Measurements from ENCODE around the gene TENM4. TPM values are rescaled to one million over a fixed set of nuclear protein-coding genes. Genes with fewer than 3 reads are reported as not detected.

TENM4 gene
- total RNA-seq, 2 experiments from 2014 or later, result not detected

DNA sequence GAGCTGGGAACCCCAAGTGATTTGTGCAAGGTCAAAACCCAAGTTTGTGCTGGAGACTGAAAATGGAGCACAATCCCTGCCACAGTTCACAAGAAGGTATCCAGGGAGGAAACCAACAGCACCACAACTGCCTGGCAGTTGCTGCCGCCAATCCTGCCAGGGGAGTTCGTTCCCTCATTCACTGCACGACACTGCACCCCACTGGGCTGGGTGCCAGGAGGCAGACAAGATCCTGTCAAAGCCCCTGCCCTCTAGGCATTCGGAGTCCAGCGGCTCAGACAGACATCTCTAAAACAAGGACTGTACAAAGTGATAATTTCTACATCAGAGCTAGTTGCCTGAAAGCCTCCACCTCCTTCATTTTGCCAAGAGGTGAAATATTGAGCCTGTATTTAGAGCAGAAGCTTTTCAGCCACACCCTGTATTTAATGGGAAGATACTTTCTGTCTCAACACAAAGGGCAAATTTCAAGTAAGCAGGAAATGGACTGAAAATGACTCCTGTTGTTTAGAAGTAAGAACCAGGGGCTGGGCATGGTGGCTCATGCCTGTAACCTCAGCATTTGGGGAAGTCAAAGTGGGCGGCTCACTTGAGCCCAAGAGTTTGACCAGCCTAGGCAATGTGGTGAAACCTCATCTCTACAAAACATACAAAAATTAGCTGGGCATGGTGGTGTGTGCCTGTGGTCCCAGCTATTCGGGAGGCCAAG lies 588.8 kb downstream of the TENM4 start:
- DNase-seq (no peak), ATAC-seq (no peak)
- TF ChIP-seq, protein P1, sequence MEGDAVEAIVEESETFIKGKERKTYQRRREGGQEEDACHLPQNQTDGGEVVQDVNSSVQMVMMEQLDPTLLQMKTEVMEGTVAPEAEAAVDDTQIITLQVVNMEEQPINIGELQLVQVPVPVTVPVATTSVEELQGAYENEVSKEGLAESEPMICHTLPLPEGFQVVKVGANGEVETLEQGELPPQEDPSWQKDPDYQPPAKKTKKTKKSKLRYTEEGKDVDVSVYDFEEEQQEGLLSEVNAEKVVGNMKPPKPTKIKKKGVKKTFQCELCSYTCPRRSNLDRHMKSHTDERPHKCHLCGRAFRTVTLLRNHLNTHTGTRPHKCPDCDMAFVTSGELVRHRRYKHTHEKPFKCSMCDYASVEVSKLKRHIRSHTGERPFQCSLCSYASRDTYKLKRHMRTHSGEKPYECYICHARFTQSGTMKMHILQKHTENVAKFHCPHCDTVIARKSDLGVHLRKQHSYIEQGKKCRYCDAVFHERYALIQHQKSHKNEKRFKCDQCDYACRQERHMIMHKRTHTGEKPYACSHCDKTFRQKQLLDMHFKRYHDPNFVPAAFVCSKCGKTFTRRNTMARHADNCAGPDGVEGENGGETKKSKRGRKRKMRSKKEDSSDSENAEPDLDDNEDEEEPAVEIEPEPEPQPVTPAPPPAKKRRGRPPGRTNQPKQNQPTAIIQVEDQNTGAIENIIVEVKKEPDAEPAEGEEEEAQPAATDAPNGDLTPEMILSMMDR (IDR thresholded peaks at IDR 0.05), result no peak
- no peaks in the 10 kb centered on the region for H3K36me3 Mint-ChIP-seq (ENCODE audit: low read depth)
- intact Hi-C loops (cut with micrococcal nuclease), result no loop called here
- H3K4me3 Mint-ChIP-seq, result no peak overlapping the region
- no peaks in the 10 kb centered on the region for H3K4me1 Mint-ChIP-seq (ENCODE audit: low read depth)
- peaks cover 6% of the 10 kb centered on the region for H3K27me3 Mint-ChIP-seq
- H3K27ac Mint-ChIP-seq, result no peak overlapping the region
- CTCF ChIA-PET, result interaction anchor here (0.6 kb wide), 1 partner anchor 54 kb away, joined by 3 read pairs; no protein-coding TSS in a partner anchor
- POLR2A ChIA-PET, result no interaction called here
- no peaks in the 10 kb centered on the region for H3K9me3 Mint-ChIP-seq

DNA sequence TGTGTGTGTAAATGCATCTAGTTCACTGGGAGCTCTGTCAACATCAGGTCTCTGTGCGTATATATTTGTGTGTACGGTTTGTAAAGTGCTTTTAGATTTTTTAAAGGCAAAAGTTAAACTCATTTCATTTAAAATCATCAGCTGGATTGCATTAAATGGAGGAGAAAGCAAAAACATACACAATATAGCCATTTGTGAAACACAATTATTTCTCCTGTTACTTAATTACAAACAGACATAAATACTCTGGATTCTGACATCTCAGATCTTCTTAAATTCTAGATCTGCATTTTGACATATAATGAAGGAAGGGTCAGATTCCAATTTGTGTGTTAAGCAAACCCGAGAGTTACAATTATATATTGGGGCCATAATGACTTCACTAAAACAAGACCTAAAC lies 590.8 kb downstream of the TENM4 start:
- CTCF ChIA-PET, result interaction anchor here (1.0 kb wide), 1 partner anchor 13 kb away, joined by 3 read pairs; no protein-coding TSS in a partner anchor

DNA sequence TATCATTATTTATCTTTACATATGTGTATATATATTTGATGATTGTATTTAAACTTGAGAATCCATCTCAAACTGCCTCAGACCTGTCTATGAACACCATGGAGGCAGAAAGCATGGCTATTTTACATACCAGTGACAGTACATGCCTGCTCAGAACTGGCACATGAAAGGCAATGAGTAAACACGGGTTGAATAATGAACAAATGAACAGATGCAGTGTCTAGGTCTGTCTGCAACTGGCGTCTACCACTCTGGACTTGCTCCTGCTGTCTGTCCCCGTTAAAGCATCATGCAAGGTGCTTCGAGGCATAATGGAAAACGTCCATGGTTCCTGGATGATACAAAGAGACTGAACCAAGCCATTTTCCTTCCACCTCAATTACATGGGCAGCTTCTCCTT lies 594.6 kb downstream of the TENM4 start:
- Mint-ChIP-seq H3K4me3 (no peak overlapping the region), H3K9me3 (no peaks in the 10 kb centered on the region), H3K27me3 (peaks cover 17% of the 10 kb centered on the region), H3K36me3 (ENCODE audit: low read depth) (no peaks in the 10 kb centered on the region), H3K27ac (no peak overlapping the region), H3K4me1 (ENCODE audit: low read depth) (no peaks in the 10 kb centered on the region)
- DNase-seq (no peak), ATAC-seq (no peak)
- POLR2A ChIA-PET, result no interaction called here
- TF ChIP-seq, protein P1 (IDR thresholded peaks at IDR 0.05), result no peak
- CTCF ChIA-PET, result no interaction called here
- intact Hi-C loops (cut with micrococcal nuclease), result no loop called here

More for the DNA sequence above, 590.8 kb downstream of the TENM4 start:
- Mint-ChIP-seq H3K4me3 (no peak overlapping the region), H3K27me3 (peaks cover 4% of the 10 kb centered on the region), H3K9me3 (no peaks in the 10 kb centered on the region), H3K36me3 (ENCODE audit: low read depth) (no peaks in the 10 kb centered on the region), H3K27ac (no peak overlapping the region), H3K4me1 (ENCODE audit: low read depth) (no peaks in the 10 kb centered on the region)
- TF ChIP-seq, protein P1 (IDR thresholded peaks at IDR 0.05), result no peak
- intact Hi-C loops (cut with micrococcal nuclease), result no loop called here
- ATAC-seq, result no peak
- POLR2A ChIA-PET, result no interaction called here
- DNase-seq, result no peak

DNA sequence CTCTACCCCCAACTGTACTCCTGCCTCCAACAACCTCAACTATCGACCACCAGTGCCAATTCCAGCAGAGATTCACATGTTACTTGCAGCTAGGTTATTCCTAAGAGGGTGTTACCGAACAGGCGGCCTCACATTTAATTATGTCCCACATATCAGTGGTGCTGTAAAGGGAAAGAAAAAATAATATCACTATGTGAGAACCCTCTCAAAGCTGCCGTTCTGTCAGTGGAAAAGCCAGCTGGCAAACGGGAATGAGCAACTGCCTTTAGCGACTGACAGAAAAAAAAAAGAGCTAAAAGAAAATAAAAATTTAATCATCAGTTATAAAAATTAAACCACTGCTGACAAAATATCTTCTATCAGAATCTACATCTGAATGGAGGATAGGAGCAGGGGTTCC lies 595.3 kb downstream of the TENM4 start:
- Mint-ChIP-seq H3K4me1 (ENCODE audit: low read depth) (no peaks in the 10 kb centered on the region), H3K27ac (no peak overlapping the region), H3K36me3 (ENCODE audit: low read depth) (no peaks in the 10 kb centered on the region), H3K4me3 (no peak overlapping the region), H3K27me3 (peaks cover 17% of the 10 kb centered on the region), H3K9me3 (no peaks in the 10 kb centered on the region)
- DNase-seq (no peak), ATAC-seq (no peak)
- intact Hi-C loops (cut with micrococcal nuclease), result no loop called here
- TF ChIP-seq, protein P1 (IDR thresholded peaks at IDR 0.05), result no peak
- POLR2A ChIA-PET, result interaction anchor here (0.6 kb wide), 1 partner anchor 31 kb away, joined by 3 read pairs; no protein-coding TSS in a partner anchor
- CTCF ChIA-PET, result interaction anchor here (1.0 kb wide), 1 partner anchor 21 kb away, joined by 3 read pairs; no protein-coding TSS in a partner anchor

DNA sequence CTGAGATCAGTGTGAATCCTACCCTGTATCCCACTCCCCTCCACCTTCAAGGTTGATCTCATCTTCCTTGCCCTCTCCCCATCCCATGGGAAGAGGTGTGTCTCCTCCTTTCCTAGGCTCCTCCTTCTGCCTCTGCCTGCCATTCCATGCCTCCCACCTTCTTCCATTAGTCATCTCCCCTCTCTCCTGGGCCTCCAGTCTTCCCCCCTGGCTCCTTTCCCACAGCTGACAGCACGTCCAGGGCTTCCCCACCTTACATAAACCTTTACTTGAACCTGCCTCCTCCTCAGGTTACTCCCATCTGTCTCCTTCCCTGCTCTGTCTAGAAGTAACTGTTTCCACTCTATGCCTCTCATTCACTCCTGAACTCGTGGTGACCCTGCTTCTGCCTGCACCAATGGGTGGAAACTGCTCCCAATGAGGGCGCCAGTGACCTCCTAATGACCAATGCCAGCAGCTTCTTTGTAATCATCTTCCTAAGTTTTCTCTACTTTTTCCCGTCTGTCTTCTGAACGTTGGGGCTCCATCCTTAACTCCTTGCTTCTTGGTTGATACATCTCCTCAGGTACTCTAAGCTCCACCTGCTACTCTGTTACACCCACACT lies 599.3 kb downstream of the TENM4 start:
- Mint-ChIP-seq H3K27ac (no peak overlapping the region), H3K9me3 (no peaks in the 10 kb centered on the region), H3K27me3 (peaks cover 15% of the 10 kb centered on the region), H3K4me3 (no peak overlapping the region), H3K36me3 (ENCODE audit: low read depth) (no peaks in the 10 kb centered on the region), H3K4me1 (ENCODE audit: low read depth) (no peaks in the 10 kb centered on the region)
- ChIA-PET POLR2A (no interaction called here), CTCF (no interaction called here)
- no peak for ATAC-seq
- TF ChIP-seq, protein P1 (IDR thresholded peaks at IDR 0.05), result no peak
- DNase-seq, result no peak
- intact Hi-C loops (cut with micrococcal nuclease), result no loop called here

Measured in activated CD8-positive, alpha-beta T cell treated with anti-CD3 and anti-CD28 coated beads for 36 hours (primary cell).